KOPT-K1 (cell line): ENCODE measurements around the gene STARD10.

Source experiments
- H3K27ac ChIP-seq: fragments of 200-600 bp; sonication (generic); 2 replicates; pipeline ENCODE4 v1.5.1; 2016; ENCODE audit warnings: antibody characterized with exemption, mild to moderate bottlenecking, low read depth, low read length; ENCODE audit not compliant: poor library complexity, severe bottlenecking
- H3K36me3 ChIP-seq: fragments of 200-600 bp; sonication (generic); 2 replicates; pipeline ENCODE4 v1.5.1; 2017; ENCODE audit warnings: antibody characterized with exemption, mild to moderate bottlenecking, low read length, moderate library complexity; ENCODE audit not compliant: insufficient read depth
- H3K9me3 ChIP-seq: fragments of 200-600 bp; sonication (generic); 2 replicates; pipeline ENCODE4 v1.5.1; 2017; ENCODE audit warnings: antibody characterized with exemption, low read length, mild to moderate bottlenecking; ENCODE audit not compliant: insufficient read depth, poor library complexity, severe bottlenecking

Gene STARD10

DNA sequence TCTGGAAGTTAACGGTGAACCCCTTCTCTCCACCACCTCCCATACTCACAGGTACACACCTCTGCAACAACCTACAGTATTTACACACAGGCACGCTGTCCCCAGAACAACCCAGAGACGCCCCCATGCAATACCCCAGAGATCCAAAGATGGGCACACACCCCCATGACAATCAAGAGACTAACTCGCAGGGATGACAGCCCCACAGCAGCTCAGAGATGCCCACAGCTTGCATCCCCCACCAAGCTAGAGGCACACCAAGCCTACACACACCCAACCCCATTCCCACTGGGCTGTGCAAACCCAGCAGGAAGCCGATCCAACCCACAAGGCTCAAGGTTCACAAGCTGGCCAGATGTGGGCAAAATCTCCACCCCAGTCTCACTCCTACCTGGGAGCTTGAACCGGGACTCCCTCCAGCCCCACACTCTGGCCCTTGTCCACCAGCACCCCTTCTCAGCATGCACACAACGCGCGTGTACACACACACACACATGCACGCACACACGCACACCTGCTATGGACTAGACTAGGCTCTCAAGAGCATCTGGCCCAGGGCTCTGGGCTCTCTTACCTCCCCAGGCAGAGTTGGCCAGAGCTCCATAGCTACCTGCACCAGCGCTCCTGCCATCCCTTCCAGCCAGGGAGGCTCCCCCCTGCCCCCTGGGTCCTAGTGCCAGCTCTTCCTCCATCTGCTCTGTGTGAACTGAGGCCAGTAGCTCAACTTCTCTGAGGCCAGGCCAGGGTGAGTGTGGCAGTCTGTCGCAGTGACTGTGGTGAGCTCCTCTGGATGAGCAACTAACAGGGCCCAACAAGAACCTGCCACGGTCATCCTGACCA, 11.5 kb downstream of the STARD10 start:
- Histone ChIP-seq H3K27ac (no peak overlapping the region), H3K36me3 (no peaks in the 10 kb centered on the region), H3K9me3 (no peaks in the 10 kb centered on the region)

DNA sequence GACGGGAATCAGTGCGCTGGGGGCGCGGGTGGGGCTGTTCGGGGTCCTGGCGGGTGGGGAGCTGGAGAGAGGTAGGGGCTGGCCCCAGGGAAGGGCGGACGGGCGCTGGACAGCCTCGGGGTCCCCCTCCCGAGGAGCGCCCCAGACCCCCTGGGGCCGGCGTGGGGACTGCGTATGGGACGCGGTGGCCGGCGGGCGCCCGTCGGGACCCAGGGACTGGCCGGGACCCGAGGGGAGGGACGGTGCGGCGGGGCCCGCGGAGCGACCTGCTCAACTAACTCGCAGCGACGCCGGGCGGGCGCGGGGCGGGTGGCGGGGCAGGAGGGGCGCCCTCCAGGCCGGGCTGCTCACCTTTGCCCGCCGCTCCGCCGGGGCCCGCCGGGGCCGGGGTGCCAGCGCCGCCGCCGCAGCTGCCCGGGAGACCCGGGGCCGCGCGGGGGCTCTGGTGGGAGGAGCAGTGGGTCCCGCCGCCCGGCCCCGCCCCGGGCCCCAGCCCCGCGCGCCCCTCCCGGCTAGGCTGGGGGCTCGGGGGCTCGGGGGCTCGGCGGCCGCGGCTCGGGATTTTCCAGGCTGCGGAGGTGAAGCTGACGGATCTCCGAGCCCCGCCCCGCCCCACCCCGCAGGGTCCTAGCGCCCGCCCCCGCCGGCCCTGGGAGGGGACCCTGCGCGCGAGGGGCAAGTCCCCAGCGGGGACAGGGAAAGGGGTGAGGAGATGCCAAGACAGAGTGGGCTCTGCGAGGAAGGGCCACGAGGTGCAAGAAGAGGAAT, 12.3 kb downstream of the STARD10 start:
- H3K9me3 ChIP-seq = no peaks in the 10 kb centered on the region
- H3K36me3 ChIP-seq = no peaks in the 10 kb centered on the region
- no peak overlapping the region for H3K27ac ChIP-seq

DNA sequence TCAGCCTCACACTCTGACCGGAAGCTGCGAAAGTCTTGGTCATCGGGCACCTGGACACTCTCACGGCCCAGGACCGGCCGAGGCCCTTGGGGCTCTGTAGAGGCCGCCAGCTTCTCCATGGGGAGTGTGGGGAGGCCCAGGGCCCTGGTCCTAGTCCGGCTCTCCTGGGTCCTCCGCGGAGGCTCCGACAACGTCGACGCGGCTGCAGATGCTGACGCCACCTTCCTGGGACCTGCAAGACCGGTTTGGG, 12.9 kb downstream of the STARD10 start:
- Histone ChIP-seq H3K9me3 (no peaks in the 10 kb centered on the region), H3K27ac (no peak overlapping the region), H3K36me3 (no peaks in the 10 kb centered on the region)

DNA sequence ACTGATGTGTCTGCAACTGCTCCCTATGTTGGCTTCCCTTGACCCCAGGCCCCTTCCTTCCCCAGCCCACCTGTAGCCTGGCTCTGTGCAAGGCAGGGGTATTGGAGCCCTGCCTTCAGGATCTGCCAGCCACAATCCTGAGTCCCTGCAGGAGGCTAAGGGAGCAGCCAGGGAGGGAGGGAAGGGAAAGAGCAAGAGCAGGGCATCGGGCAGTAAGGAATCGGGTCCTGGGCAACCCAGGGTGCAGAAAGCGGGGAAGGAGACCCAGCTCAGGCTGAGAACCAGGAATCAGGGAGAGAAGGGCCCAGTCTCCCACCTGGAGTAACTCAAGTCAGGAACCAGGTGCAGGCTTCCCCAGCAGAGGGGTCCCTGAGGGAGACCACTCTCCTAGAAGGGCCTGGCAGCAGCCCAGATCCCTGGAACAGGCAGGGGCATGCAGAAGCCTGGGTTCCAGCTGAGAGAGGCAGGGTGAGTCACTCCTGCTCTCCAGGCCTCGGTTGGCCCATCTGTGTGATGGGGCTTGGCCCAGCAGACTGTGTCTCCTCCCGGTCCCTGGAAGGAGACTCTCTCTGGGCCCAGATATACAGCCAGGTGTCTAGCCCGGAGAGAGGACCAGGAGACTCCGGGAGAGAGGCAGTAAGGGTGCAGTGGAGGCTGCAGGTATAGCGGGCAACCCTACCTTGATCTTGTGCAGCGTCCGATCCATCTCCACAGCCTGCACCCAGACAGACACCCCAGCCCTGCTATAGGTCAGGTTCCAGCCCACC, 13.4 kb downstream of the STARD10 start:
- Histone ChIP-seq H3K9me3 (no peaks in the 10 kb centered on the region), H3K36me3 (no peaks in the 10 kb centered on the region), H3K27ac (no peak overlapping the region)

DNA sequence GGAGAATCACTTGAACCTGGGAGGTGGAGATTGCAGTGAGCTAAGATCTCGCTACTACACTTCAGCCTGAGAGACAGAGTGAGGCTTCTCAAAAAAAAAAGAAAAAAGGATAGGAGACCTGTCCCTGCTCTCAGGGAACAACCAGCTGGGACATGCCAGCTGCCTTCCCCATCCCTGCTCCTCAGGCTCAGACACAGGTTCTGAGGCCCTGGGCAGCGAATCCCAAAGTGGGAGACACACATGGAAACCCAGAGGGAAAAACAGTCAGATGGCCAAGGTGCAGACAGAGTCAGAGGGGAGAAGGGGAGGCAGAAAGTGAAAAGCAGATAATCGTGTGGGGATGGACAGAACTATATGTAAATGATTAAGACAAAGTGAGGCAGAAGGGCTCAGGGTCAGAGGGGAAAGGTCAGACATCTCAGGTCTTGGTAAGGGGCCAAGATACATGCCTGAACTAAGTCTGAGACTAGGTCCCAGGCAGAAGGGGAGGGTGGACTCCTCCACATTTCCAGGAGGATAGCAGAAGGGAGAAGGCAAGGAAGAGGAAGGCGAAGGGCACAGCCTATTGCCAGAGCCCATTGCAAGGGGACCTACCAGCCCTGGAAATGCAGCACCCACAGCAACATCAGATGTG, 14.2 kb downstream of the STARD10 start:
- Histone ChIP-seq H3K9me3 (no peaks in the 10 kb centered on the region), H3K36me3 (no peaks in the 10 kb centered on the region), H3K27ac (no peak overlapping the region)

DNA sequence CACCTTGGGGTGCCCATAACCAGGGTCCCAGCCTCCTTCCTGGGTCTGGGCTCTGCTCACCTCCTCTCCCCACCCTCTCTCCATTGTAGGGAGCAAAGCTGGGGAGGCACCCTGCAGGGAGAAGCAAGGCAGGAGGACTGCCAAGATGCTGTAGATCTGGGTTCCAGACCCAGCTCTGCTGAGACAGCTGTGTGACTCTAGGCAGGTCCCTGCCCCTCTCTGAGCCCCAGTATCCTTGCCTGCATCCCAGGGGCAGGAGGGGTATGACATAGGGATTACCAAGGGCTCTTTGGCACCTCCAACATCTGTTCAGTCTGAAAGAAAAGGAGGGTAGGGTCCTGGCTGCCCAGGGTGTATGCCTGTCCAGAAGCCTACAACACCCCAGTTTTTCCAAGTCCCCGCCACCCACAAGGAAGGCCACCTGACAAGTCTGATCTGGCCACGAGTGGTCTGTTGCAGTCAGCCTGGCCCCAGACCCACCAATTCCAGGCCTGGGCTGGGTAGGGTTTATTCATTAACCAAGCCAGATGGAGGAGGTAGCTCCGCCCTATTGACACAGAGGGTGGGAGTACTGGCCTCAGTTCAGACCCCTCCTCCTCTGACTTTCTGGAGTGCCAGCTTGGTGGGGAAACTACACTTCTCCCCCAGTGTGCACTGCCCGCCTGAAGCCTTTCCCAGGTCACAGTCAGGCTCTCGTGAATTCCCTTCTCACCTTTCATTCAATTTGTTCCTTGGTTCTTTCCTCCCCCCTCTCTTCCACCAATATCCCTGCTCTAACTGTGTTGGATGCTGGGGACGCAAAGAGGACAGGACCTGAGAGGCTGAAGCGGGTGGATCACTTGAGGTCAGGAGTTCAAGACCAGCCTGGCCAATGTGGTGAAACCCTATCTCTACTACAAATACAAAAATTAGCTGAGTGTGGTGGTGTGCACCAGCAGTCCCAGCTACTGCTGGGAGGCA, 15.0 kb downstream of the STARD10 start:
- Histone ChIP-seq H3K36me3 (no peaks in the 10 kb centered on the region), H3K27ac (no peak overlapping the region), H3K9me3 (no peaks in the 10 kb centered on the region)

DNA sequence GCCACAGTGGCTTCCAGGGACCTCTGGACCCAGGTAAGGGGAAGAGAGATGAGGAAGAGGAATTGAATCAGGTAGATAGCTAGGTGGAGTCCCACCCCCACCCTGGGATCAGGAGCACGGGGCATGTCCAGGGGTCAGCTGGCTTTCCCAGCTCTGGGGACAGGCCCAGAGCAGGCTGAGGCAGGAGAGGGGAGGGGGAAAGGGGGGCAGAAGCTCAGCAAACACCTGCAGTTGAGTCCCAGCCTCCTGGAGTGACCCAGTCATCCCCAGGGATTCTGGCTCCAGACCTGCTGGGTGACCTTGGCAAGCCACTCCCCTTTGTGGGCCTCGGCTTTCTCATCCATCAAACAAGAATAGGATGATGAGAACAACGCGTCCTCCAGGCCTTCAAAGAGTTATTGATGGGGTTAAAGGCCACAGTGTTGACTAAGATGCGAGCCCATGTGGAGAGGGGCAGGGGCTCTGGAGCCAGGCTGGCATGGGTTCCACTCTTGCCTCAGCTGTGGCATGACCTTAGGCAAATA, 16.0 kb downstream of the STARD10 start:
- H3K27ac ChIP-seq = no peak overlapping the region
- no peaks in the 10 kb centered on the region for H3K36me3 ChIP-seq
- H3K9me3 ChIP-seq = no peaks in the 10 kb centered on the region

DNA sequence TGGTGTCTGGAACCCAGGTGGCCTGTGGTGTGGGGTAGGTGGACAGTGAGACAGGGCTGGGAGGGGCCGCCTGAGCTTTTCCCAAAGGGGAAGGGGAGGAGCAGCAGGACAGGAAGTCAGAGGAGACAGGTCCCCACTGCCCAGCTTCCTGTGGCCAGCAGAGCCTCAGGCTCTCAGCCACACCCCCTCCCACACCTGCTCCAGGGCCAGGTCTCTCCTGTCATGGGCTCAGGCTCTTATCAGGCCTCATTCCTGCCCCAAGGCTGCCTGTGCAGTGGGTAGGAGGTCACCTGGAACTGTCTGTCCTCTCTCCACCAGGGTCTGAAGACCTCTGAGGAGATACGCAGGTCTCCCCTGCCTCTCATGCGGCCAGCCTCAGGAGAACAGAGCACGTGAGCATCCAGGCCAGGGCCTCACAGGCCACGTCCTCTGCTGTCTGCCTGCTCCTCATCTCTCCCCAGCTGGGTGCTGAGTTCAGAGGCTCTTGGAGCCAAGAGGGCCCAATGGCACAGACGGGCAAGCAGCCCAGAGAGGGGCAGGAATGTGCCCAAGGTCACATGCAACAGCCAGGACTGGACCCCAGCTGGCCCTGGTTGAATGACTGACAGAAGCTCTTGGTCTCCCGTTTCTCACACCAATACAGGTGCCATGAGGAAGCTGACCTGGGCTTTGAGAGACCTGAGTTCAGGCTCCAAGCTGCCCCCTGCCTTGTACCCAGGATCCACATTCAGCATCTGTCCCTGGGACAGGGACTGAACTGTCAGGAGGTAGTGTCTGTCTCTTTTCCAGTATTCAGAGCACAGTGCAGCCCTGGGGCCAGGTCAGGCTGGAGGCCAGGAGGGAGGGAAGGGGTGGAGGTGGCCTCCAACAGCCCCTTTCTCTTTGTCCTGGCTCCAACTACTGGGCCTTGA, 16.7 kb downstream of the STARD10 start:
- Histone ChIP-seq H3K9me3 (no peaks in the 10 kb centered on the region), H3K27ac (no peak overlapping the region), H3K36me3 (no peaks in the 10 kb centered on the region)

DNA sequence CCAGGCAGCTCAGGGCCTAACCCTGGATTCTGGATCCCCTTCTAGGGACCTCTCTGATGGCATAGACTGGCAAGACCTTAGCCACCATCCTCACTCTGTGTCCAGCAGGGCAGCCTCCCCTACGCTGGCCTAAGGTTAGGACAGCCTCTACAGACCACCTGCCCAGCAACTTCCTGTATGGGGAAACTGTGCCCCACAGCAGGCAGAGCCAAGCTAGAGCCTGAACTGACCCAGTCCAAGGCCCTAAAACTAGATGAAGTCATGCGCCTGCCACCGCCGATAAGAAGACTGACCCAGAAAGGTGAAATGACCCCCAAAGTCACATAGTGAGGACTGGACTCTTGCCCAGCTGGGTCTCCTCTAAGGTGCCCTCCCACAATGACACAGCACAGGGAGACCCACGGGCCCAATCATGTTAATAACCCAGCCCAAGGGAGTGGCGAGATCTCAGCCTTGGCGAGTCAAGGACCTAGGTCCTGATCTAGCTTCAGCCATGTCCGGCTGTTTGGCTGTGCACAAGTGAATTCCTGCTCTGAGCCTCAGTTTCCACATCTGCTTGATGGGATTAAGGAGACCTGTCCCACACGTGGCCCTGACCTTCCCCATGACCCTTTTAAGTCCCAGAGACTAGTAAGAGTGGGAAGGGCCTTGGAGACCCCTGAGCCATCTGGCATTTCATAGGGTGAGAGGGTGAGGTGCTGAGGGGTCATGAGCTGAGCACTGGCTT, 17.6 kb downstream of the STARD10 start:
- Histone ChIP-seq H3K36me3 (no peaks in the 10 kb centered on the region), H3K27ac (no peak overlapping the region), H3K9me3 (no peaks in the 10 kb centered on the region)

DNA sequence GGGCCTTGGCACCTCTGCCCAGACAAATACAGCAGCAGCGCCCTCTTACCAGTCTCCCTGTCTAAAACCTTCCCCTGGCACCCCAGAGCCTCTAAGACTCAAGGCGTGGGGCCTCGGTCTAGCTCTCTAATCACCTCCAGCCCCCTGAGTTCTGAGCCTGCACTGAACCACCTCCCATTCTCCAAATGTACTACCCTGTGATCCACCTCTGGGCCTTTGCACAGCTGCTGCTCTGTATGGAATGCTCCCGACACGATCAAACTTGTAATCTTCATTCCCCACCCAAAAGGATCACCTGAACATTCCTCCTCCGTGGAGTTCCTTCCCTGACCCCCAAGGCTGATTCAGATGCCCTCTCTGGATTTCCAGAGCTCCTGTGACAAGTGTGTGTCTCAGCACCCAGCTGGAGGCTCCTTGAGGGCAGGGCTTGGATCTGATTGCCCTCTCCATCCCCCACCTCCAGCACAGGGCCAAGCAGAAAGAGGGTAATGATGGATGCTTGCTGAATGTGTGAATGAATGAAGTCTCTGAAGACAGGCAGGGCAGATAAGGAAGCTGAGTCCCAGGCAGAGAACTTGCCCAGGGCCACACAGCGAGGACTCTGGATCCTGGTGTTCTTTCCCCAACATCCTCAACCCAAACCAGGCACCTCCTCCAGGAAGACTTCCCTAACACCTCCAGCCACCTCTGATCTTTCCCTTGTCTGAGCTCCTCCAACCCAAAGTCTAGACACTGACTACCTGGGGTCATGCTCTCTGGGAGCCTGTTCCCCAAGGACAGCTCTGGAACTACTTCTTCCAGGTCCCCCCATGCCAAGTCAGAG, 18.3 kb downstream of the STARD10 start:
- no peaks in the 10 kb centered on the region for H3K36me3 ChIP-seq
- no peak overlapping the region for H3K27ac ChIP-seq

DNA sequence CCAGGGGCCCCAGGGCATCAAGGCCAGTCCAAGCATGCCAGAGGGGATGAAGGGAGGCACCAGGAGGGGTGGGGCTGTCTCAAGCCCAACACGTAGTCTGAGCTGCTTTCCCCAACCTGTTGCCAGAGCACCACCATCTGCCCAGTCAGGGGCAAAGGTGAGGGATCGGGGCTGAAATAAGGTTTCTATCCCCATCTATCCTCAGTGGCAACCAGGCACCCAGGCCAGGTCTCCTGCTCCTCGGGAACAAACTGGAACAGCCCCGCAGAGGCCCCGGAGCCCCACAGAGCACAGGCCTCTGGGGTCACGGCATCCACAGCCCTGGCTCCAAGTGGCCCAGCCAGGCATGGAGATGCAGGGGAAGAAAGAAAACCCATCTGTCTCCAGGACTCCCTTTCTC, 19.3 kb downstream of the STARD10 start:
- Histone ChIP-seq H3K36me3 (no peaks in the 10 kb centered on the region), H3K27ac (no peak overlapping the region), H3K9me3 (no peaks in the 10 kb centered on the region)

More for the DNA sequence above, 18.3 kb downstream of the STARD10 start:
- no peaks in the 10 kb centered on the region for H3K9me3 ChIP-seq

DNA sequence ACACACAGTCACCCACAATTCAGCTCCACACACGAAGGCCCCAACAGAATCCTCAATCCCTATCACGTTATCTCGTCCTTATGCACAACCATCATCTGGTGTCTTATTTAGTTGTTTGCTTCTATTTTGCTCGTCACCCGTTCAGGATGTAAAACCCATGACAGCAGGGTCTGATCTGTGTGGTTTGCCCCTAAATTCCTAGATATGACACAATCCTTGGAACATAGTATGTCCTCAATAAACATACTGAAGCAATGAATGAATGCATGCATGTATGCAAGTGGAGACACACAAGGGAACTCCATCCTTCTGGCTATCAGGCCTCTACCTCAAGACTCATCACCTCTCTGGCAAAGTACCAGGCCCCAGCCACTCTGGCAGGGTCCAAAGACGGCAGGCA, 20.2 kb downstream of the STARD10 start:
- no peak overlapping the region for H3K27ac ChIP-seq

More for the DNA sequence above, 20.2 kb downstream of the STARD10 start:
- Histone ChIP-seq H3K9me3 (no peaks in the 10 kb centered on the region), H3K36me3 (no peaks in the 10 kb centered on the region)
